ENCODE data around the gene RUNX1. TPM values are rescaled to one million over a fixed set of nuclear protein-coding genes. Genes with fewer than 3 reads are reported as not detected.

Gene RUNX1
- total and polyA plus RNA-seq, 2 donors (not counting 3 experiments of a cell fraction or from before 2014, with no cell fraction given): 4.6 to 17.9 TPM

DNA sequence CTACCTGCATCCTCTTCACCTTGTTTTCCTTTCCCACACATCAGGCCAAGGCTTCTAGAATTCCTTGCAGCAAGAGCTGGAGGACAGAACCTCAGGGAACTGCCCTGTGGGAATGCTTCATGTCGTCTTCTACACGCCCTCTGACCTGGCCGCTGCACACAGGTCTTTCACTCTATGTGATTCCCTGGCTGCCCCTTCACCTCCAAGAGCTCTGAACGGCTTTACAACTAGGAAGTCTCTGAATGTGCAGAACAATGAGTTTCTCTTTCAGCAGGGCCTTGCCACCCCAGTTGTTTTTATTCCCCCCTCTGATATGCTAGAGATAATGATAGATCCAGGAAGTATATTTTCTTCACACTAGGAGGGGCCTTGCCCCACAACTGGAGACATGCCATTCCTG is 237.7 kb downstream of the RUNX1 start:
- Histone ChIP-seq H3K4me3 (replicated peaks in 1 of 3; ENCODE audit: insufficient read depth in 1 of 3, low read depth in 1 of 3, low read length in 3 of 3) (no peak overlapping the region), H3K4me1 (ENCODE audit: control insufficient read depth, extremely low read depth, insufficient read depth, low read length) (peaks cover 37% of the 10 kb centered on the region), H3K9ac (replicated peaks; ENCODE audit: extremely low read depth, insufficient read depth, low read length) (no peak overlapping the region), H4K20me1 (replicated peaks; ENCODE audit: control insufficient read depth, extremely low read depth, insufficient read depth, low read length) (no peaks in the 10 kb centered on the region), H3K79me2 (ENCODE audit: control insufficient read depth, insufficient read depth, low read length) (peaks cover 14% of the 10 kb centered on the region), H3K36me3 (ENCODE audit: control insufficient read depth in 2 of 2, extremely low read depth in 1 of 2, insufficient read depth in 2 of 2, low read length in 2 of 2) (no peaks in the 10 kb centered on the region), H3K4me2 (ENCODE audit: insufficient read depth, low read length) (no peak overlapping the region), H3K27me3 (ENCODE audit: control insufficient read depth in 2 of 2, insufficient read depth in 2 of 2, low read length in 2 of 2) (no peaks in the 10 kb centered on the region), H3K9me3 (replicated peaks; ENCODE audit: control insufficient read depth, insufficient read depth, low read length) (no peaks in the 10 kb centered on the region), H3K27ac (ENCODE audit: insufficient read depth, low read depth, low read length) (peak overlapping the region; percentile 12), H2AFZ (ENCODE audit: low read depth, low read length) (no peak overlapping the region), H3K9me1 (replicated peaks; ENCODE audit: control insufficient read depth, extremely low read depth, insufficient read depth, low read length) (no peaks in the 10 kb centered on the region)
- ChIA-PET POLR2A (interaction anchor here (2.0 kb wide), 1 partner anchor 78 kb away, joined by 9 read pairs; no protein-coding TSS in a partner anchor), CTCF (interaction anchor here (1.2 to 1.6 kb wide), 6 partner anchors 9 to 232 kb away, joined by 3 to 6 read pairs (median 4); no protein-coding TSS in a partner anchor)
- TF ChIP-seq FOS (IDR thresholded peaks at IDR 0.05; ENCODE audit: borderline replicate concordance, insufficient read depth, low read length) (no peak), POLR2A (IDR thresholded peaks at IDR 0.05; ENCODE audit: low read depth, low read length) (no peak), GATA2 (IDR thresholded peaks at IDR 0.05; ENCODE audit: insufficient read depth, insufficient read length, low read depth, low read length) (no peak), EZH2 (IDR thresholded peaks at IDR 0.05; ENCODE audit: borderline replicate concordance, low read depth, low read length, severe bottlenecking) (no peak), MYC (IDR thresholded peaks at IDR 0.05; ENCODE audit: low read depth, low read length) (no peak), JUN (IDR thresholded peaks at IDR 0.05; ENCODE audit: borderline replicate concordance, insufficient read depth, insufficient read length, low read depth) (no peak), POLR2AphosphoS5 (IDR thresholded peaks at IDR 0.05; ENCODE audit: insufficient read depth, low read depth, low read length) (no peak)
- TF ChIP-seq, protein P1, sequence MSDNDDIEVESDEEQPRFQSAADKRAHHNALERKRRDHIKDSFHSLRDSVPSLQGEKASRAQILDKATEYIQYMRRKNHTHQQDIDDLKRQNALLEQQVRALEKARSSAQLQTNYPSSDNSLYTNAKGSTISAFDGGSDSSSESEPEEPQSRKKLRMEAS (IDR thresholded peaks at IDR 0.05; ENCODE audit: insufficient read depth, insufficient read length): no peak
- TF ChIP-seq, protein P2, sequence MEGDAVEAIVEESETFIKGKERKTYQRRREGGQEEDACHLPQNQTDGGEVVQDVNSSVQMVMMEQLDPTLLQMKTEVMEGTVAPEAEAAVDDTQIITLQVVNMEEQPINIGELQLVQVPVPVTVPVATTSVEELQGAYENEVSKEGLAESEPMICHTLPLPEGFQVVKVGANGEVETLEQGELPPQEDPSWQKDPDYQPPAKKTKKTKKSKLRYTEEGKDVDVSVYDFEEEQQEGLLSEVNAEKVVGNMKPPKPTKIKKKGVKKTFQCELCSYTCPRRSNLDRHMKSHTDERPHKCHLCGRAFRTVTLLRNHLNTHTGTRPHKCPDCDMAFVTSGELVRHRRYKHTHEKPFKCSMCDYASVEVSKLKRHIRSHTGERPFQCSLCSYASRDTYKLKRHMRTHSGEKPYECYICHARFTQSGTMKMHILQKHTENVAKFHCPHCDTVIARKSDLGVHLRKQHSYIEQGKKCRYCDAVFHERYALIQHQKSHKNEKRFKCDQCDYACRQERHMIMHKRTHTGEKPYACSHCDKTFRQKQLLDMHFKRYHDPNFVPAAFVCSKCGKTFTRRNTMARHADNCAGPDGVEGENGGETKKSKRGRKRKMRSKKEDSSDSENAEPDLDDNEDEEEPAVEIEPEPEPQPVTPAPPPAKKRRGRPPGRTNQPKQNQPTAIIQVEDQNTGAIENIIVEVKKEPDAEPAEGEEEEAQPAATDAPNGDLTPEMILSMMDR (IDR thresholded peaks at IDR 0.05; ENCODE audit: extremely low read depth in 1 of 2, insufficient read depth in 1 of 2, low read depth in 1 of 2, low read length in 2 of 2): no peak
- BruUV-seq (replicated peaks): no TSS peak
- intact Hi-C loops (cut with micrococcal nuclease): no loop called here
- FAIRE-seq: no peak
- dilution Hi-C loops (cut with MboI; ENCODE audit: extremely low pct_ligation_motif_present, low sequenced_read_pairs): no loop called here
- peak; percentile 37 for DNase-seq (ENCODE audit: low read depth, low spot score)

Measured in endothelial cell of umbilical vein (primary cell).